LNCAP (cell line): ENCODE data around the gene CKMT1B.
"Not testable (repeated sequence)": the region's sequence is repeated elsewhere in the genome, so short reads cannot be mapped to it uniquely, and the experiment has no call there.

Source experiments
- TF ChIP-seq, protein P1 (sequence below): fragments of 450-650 bp; IDR thresholded peaks from 2 replicates; pipeline ENCODE4 v1.5.1; 2017; ENCODE audit warnings: mild to moderate bottlenecking

The CKMT1B gene

DNA sequence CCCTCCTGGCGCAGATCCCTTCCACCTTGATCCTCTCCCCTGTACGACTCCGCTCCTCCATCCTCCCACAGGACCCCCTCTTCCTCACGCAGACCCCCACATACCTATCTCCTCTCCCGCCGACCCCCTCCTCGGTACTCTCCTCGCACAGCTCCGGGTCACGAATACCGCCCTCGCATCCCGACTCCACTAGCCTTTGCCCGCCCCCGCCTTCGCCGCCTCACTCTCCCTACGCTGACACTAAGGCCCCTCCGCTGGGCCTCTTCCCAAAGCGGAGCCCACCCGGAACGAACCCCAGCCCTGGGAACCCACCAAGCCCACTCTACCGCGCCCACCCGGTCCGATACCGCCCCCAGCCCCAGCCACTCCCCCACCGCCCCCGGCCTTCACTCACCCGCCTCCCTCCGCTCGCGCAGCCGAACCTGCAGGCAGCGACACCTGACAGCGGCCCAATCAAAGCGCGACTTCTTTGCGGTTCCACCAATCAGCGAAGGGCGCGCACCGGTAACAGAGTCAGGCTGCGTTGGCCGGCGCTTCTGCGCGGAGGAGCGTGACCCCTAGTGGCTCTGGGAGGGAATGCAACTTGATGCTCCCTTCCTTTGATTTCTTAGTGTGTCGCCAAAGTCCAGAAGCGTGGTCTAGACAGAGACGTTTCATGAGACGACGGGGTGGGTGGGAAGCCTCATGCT, 3.9 kb upstream of the CKMT1B start, which contains the start of gene PPIP5K1:
TSS of gene PPIP5K1 (minus strand) at position 431 of the 689 bp plus-strand sequence. CDS start 5,704 bp downstream, outside the sequence.
- TF ChIP-seq, protein P1, sequence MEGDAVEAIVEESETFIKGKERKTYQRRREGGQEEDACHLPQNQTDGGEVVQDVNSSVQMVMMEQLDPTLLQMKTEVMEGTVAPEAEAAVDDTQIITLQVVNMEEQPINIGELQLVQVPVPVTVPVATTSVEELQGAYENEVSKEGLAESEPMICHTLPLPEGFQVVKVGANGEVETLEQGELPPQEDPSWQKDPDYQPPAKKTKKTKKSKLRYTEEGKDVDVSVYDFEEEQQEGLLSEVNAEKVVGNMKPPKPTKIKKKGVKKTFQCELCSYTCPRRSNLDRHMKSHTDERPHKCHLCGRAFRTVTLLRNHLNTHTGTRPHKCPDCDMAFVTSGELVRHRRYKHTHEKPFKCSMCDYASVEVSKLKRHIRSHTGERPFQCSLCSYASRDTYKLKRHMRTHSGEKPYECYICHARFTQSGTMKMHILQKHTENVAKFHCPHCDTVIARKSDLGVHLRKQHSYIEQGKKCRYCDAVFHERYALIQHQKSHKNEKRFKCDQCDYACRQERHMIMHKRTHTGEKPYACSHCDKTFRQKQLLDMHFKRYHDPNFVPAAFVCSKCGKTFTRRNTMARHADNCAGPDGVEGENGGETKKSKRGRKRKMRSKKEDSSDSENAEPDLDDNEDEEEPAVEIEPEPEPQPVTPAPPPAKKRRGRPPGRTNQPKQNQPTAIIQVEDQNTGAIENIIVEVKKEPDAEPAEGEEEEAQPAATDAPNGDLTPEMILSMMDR: not testable (repeated sequence)

DNA sequence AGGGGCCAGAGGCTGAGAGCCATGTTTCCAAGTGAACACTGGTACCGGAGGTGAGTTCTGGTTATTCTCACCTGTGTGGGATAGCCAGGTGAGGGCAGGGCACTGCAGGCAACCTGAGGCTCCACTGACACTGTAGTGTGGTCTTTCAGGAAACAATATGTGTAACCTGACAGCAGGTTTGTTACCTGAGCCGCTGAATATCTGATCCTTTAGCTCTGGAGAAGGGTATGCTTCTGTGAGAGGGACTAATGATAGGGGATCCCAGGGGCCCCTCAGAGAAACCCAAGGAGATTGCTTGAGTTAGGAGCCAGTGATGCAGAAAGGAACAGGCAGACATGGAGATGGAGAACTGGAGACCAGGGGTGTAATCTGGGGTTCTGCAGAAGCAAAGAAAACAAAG, 24.9 kb downstream of the CKMT1B start, which contains the start of gene STRC:
TSS of gene STRC (minus strand) at position 101 of the 400 bp plus-strand sequence. CDS start at position 23, 78 bp downstream.
- TF ChIP-seq, protein P1: not testable (repeated sequence)

DNA sequence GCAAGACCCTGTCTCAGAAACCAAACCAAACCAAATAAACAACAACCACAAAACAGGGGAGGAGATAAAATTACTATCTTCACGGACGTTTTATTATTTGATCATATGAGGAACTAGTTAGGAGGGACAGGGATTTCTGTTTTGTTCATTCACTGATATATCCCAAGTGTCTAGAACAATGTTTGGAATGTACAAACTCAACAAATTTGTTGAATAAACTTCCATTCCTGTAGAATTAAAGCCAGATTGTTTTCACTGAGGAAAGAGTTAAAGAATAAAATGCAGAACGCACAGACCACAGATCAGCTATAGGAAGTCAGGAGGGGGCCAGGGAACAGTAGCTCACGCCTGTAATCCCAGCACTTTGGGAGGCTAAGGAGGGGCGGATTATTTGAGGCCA, 31.3 kb downstream of the CKMT1B start:
- TF ChIP-seq, protein P1: no peak
